CD14-positive monocyte (primary cell): Measurements from ENCODE around the gene SH2D4B. TPM values are rescaled to one million over a fixed set of nuclear protein-coding genes. Genes with fewer than 3 reads are reported as not detected.

Source experiments
- DNase-seq, 3 donors: peaks; one replicate each; pipeline ENCODE4 v3.0.0-alpha.2; 2011 to 2022
- H2AFZ ChIP-seq: 2 replicates; pipeline ENCODE4 v1.6.0; 2012; ENCODE audit warnings: mild to moderate bottlenecking, low read depth, low read length, inconsistent platforms; ENCODE audit not compliant: insufficient read depth, poor library complexity, severe bottlenecking
- H3K27ac ChIP-seq, 2 donors: 1 replicate in 1 of 2; 2 replicates in 1 of 2; pipeline ENCODE4 v1.5.1; 2012 to 2013; ENCODE audit warnings: low read length in 2 of 2, control low read depth in 1 of 2, inconsistent platforms in 1 of 2, low read depth in 1 of 2, mild to moderate bottlenecking in 1 of 2
- H3K27me3 ChIP-seq, 2 donors: one replicate each; pipeline versions ENCODE4 v1.6.0 to v1.6.1; 2011 to 2013; ENCODE audit warnings: low read length in 2 of 2; ENCODE audit not compliant: control insufficient read depth in 2 of 2, insufficient read depth in 2 of 2
- H3K36me3 ChIP-seq, 2 donors: replicated peaks in 1 of 2; 1 replicate in 1 of 2; 2 replicates in 1 of 2; pipeline versions ENCODE4 v1.5.1 to v1.6.1; 2012 to 2013; ENCODE audit warnings: low read length in 2 of 2, control low read depth in 1 of 2, inconsistent platforms in 1 of 2, mild to moderate bottlenecking in 1 of 2; ENCODE audit not compliant: insufficient read depth in 2 of 2, control insufficient read depth in 1 of 2
- H3K4me1 ChIP-seq, 2 donors: 1 replicate in 1 of 2; 2 replicates in 1 of 2; pipeline versions ENCODE4 v1.5.1 to v1.6.1; 2012 to 2013; ENCODE audit warnings: low read length in 2 of 2, control low read depth in 1 of 2, inconsistent platforms in 1 of 2, mild to moderate bottlenecking in 1 of 2, moderate library complexity in 1 of 2; ENCODE audit not compliant: insufficient read depth in 2 of 2, control insufficient read depth in 1 of 2
- H3K4me2 ChIP-seq: replicated peaks from 2 replicates; pipeline ENCODE3; 2012; ENCODE audit warnings: low read length, moderate library complexity, mild to moderate bottlenecking; ENCODE audit not compliant: poor library complexity, severe bottlenecking; ENCODE audit errors: extremely low read depth
- H3K4me3 ChIP-seq, 3 experiments: fragments of 200-600 bp in 1 of 3; sonication (generic) in 1 of 3; replicated peaks in 1 of 3; 1 replicate in 2 of 3; 2 replicates in 1 of 3; pipeline ENCODE4 v1.5.1; 2011 to 2013; ENCODE audit warnings: low read length in 3 of 3, mild to moderate bottlenecking in 3 of 3, control low read depth in 2 of 3, low read depth in 2 of 3, inconsistent platforms in 1 of 3, moderate library complexity in 1 of 3
- H3K79me2 ChIP-seq: 2 replicates; pipeline ENCODE4 v1.6.0; 2012; ENCODE audit warnings: mild to moderate bottlenecking, control low read depth, inconsistent platforms, low read length, moderate library complexity; ENCODE audit not compliant: insufficient read depth
- H3K9ac ChIP-seq: 2 replicates; pipeline ENCODE4 v1.6.0; 2017; ENCODE audit warnings: low read length, mild to moderate bottlenecking; ENCODE audit not compliant: insufficient read depth, poor library complexity, severe bottlenecking
- H3K9me3 ChIP-seq, 2 donors: replicated peaks in 1 of 2; 1 replicate in 1 of 2; 2 replicates in 1 of 2; pipeline versions ENCODE4 v1.5.1 to v1.6.1; 2012 to 2013; ENCODE audit warnings: low read length in 2 of 2, control low read depth in 1 of 2; ENCODE audit not compliant: control insufficient read depth in 1 of 2, insufficient read depth in 1 of 2
- H4K20me1 ChIP-seq: 2 replicates; pipeline ENCODE4 v1.6.0; 2012; ENCODE audit warnings: mild to moderate bottlenecking, low read length, control low read depth, moderate library complexity; ENCODE audit not compliant: insufficient read depth
- H3K27ac Mint-ChIP-seq, 7 donors: one replicate each; pipeline ENCODE4 v1.8.0; 2020; ENCODE audit warnings: mild to moderate bottlenecking in 7 of 7, mixed read lengths in 7 of 7, moderate library complexity in 6 of 7, inconsistent platforms in 2 of 7
- H3K27me3 Mint-ChIP-seq, 3 donors: one replicate each; pipeline ENCODE4 v1.8.0; 2021 to 2022; ENCODE audit warnings: low read depth in 3 of 3, mild to moderate bottlenecking in 3 of 3, mixed read lengths in 3 of 3, moderate library complexity in 3 of 3, inconsistent platforms in 1 of 3
- H3K36me3 Mint-ChIP-seq, 2 donors: one replicate each; pipeline ENCODE4 v1.8.0; 2020; ENCODE audit warnings: mixed read lengths in 2 of 2, inconsistent platforms in 1 of 2, mild to moderate bottlenecking in 1 of 2
- H3K4me1 Mint-ChIP-seq: one replicate; pipeline ENCODE4 v1.8.0; 2020; ENCODE audit warnings: mild to moderate bottlenecking, mixed read lengths
- H3K4me3 Mint-ChIP-seq, 2 donors: one replicate each; pipeline ENCODE4 v1.8.0; 2020; ENCODE audit warnings: mild to moderate bottlenecking in 2 of 2, mixed read lengths in 2 of 2, moderate library complexity in 1 of 2
- H3K9me3 Mint-ChIP-seq, 7 donors: one replicate each; pipeline ENCODE4 v1.8.0; 2020 to 2022; ENCODE audit warnings: mixed read lengths in 7 of 7, mild to moderate bottlenecking in 6 of 7, moderate library complexity in 6 of 7, inconsistent platforms in 2 of 7
- CTCF ChIP-seq: fragments of 200-600 bp; IDR thresholded peaks from one replicate; pipeline ENCODE4 v1.8.0; 2022; ENCODE audit warnings: antibody characterized with exemption, mild to moderate bottlenecking
- WGBS: methylation state at CpG from one replicate; pipeline ENCODE4 v1.1.5; 2013; ENCODE audit warnings: missing lambda C conversion rate; ENCODE audit not compliant: insufficient coverage; 5-methylcytosine and 5-hydroxymethylcytosine counted together
- intact Hi-C, 2 donors: fragments of 100-400 bp; cut with micrococcal nuclease; formaldehyde crosslinking; loops; one replicate each; pipeline versions ENCODE4 v1.15.0 to v1.15.1; 2023
- polyA plus RNA-seq, 3 donors: library from polyadenylated mRNA; depleted of rRNA in 1 of 3; unstranded in 2 of 3; stranded (reverse) in 1 of 3; fragments of 300-500 nt in 2 of 3; fragments of >200 nt in 1 of 3; fragmentation: Illumina TruSeq in 2 of 3; gene quantifications; 1 replicate in 2 of 3; 2 replicates in 1 of 3; pipeline ENCODE4 v1.2.3, GENCODE V29; 2012 to 2021

Gene SH2D4B
- polyA plus RNA-seq, 3 donors: 0.01 TPM; not detected in 2

- no peaks in the 10 kb centered on the region for H3K9me3 Mint-ChIP-seq
- Histone ChIP-seq H4K20me1 (no peaks in the 10 kb centered on the region), H3K27ac (no peak overlapping the region), H3K9ac (no peak overlapping the region), H3K27me3 (no peaks in the 10 kb centered on the region), H2AFZ (no peak overlapping the region), H3K9me3 (no peaks in the 10 kb centered on the region), H3K4me3 (no peak overlapping the region), H3K36me3 (no peaks in the 10 kb centered on the region), H3K4me1 (no peaks in the 10 kb centered on the region), H3K4me2 (no peak overlapping the region), H3K79me2 (no peaks in the 10 kb centered on the region)
- intact Hi-C loops: no loop called here
- 62% methylated on average over 2 of the region's 5 CpGs for WGBS
- H3K36me3 Mint-ChIP-seq: no peaks in the 10 kb centered on the region
- no peak for DNase-seq
- H3K27ac Mint-ChIP-seq: no peak overlapping the region
- TF ChIP-seq CTCF: no peak
- peaks cover 2 to 6% (median 4%) of the 10 kb centered on the region in 3 donors for H3K27me3 Mint-ChIP-seq
- H3K4me3 Mint-ChIP-seq: no peak overlapping the region
- H3K4me1 Mint-ChIP-seq: no peaks in the 10 kb centered on the region
Observed at GRCh38 chr10:80671847-80672246, 134.1 kb downstream of the SH2D4B start.

GRCh38 chr10:80672613-80673012 is 134.9 kb downstream of the SH2D4B start:
- no peaks in the 10 kb centered on the region for H4K20me1 ChIP-seq
- no CpG with 5 or more reads among the region's 3 CpGs for WGBS
- no peak for TF ChIP-seq CTCF
- Mint-ChIP-seq H3K27me3 (peaks cover 3 to 5% (median 4%) of the 10 kb centered on the region in 3 donors), H3K4me1 (no peaks in the 10 kb centered on the region), H3K36me3 (no peaks in the 10 kb centered on the region), H3K4me3 (no peak overlapping the region), H3K9me3 (peaks cover 0 to 3% (median 0%) of the 10 kb centered on the region in 7 donors), H3K27ac (no peak overlapping the region)
- H2AFZ ChIP-seq: no peak overlapping the region
- H3K27me3 ChIP-seq: no peaks in the 10 kb centered on the region
- no peak overlapping the region for H3K4me2 ChIP-seq
- H3K9me3 ChIP-seq: no peaks in the 10 kb centered on the region
- H3K36me3 ChIP-seq: no peaks in the 10 kb centered on the region
- H3K79me2 ChIP-seq: no peaks in the 10 kb centered on the region
- H3K27ac ChIP-seq: no peak overlapping the region
- no peaks in the 10 kb centered on the region for H3K4me1 ChIP-seq
- intact Hi-C loops: no loop called here
- H3K4me3 ChIP-seq: no peak overlapping the region
- no peak for DNase-seq
- no peak overlapping the region for H3K9ac ChIP-seq
